GM19395 (cell line): ENCODE data around the gene UCHL3.
"Not testable (repeated sequence)": the region's sequence is repeated elsewhere in the genome, so short reads cannot be mapped to it uniquely, and the experiment has no call there.

Experiments
- ATAC-seq: cut with Tn5 transposase; IDR thresholded peaks from one replicate; pipeline ENCODE4 v1.9.1; 2021; ENCODE audit warnings: mild to moderate bottlenecking, moderate library complexity; ENCODE audit not compliant: unreplicated experiment

The UCHL3 gene

DNA sequence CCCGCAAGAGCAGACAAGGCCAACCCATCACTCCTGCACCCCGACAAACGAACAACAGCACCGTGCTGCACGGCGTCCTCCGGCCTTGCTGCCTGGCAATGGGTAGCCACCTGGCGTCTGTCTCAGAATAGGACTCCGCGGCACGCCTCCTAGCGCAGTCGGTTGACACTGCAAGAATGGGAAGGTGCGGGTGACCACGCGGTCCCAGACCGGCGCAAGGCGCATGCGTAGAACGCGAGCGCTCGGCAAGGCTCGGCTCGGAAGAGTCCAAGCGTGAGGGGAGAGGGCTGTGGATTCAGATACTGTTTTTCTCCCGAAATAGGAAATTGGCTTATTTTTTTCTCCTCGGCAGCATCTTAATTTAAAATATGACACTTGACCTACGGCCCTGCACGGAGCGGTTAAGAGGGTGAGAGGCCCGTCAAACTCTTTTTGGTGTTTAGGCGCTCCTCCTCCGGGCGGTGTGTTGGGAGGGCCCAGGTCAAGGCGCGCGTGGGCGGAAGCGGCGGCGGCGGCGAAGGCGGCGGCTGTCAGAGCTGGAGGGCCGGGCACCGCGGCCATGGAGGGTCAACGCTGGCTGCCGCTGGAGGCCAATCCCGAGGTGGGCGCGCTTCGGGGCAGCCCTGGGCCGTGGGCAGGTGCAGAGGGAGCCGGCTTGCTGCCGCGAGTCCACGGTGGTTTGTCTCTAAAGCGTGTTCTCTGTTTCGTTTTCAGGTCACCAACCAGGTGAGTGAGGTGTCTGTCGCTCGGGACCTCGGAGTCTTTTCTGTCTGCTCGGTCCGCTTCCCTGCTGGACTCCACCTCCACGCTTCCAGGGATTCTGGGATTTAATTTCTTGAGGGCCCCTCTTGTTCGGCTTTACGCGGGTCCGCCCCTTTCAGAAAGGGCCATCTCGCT lies at the start of gene UCHL3:
UCHL3 (plus strand) TSS at position 530 of the 897 bp plus-strand sequence; CDS start at position 560, 30 bp downstream.
- peak; percentile 96 for ATAC-seq

DNA sequence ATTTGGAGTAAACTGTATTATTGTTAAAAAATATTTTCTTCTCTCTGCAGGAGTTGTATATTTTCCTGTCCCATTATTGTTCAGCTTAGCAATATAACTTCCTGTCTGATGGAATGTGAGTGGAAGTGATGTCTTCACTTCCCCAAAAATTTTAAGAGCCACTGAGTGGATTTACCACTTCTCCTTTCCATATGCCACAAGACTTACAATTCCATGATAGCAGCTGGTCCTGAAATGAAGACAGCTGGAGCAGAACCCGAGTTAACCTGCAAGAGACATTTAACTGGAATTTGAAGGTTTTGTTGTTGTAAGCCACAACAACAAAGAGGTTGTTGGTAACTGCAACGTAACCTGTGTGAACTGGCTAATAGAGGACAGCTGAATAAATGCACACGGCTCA lies 44.3 kb upstream of the UCHL3 start:
- peak; percentile 9 for ATAC-seq

DNA sequence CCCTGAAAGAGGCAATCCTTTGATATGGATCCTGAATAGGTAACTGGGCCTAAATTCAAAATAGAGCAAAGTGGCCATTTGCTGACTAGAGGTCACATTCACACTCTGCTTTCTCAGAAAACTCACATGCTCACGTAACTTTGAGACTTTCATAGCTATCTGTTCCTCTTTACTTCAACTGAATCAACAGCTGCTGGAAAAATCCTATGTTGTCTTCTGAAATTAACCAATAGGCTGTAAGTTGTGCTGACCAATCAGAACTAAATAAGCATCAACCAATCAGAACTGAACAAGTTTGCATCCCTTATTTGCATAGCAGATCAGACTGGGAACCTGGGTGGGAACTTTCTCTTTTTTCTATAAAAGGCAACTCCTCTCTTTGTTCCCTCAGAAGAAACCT lies 43.6 kb upstream of the UCHL3 start:
- no peak for ATAC-seq

DNA sequence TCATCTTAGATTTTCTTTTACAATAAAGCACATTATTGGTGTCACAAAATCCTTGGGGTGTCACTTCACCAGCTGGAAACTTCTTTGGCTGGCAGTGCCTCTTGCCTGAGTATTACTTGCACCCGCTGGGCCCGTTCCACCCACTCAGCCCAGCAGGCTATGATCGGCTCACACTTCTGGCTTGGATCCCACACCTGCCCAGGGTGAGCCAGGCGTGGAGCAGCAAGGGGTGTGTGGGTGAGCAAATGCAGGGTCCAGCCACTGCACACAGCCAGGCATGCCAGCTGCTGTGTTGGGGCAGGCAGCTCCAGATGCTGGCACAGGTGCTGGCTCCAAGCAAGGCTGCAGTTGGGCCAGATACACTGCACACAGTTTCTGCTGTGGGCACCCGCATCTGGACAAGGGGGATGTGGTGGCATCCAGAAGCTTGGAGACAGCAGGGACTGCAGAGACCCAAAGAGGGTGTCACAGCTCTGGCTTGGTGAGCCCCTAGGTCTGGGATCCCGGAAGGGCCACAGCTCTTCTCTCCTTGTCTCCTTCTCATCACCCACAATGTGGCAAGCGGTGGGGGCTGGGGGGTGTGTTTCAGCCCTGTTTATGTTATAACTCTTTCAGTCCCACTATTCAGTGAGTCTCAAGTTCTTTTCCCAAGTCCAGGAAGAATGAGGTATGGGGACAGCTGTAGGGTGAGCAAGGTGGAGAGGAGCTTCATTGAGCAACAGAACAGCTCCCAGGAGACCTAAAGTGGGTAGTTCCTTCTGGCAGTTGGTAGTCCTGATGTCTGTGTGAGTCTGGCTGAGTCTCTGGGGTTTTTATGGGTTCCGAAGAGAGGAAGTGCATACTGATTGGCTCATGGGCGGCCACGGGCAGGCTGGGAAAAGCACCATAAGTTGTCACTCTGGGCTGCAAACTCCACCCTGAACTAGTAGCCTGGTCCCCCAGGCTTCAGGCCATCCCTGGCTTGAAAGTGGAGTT lies 42.3 kb upstream of the UCHL3 start:
- no peak for ATAC-seq

DNA sequence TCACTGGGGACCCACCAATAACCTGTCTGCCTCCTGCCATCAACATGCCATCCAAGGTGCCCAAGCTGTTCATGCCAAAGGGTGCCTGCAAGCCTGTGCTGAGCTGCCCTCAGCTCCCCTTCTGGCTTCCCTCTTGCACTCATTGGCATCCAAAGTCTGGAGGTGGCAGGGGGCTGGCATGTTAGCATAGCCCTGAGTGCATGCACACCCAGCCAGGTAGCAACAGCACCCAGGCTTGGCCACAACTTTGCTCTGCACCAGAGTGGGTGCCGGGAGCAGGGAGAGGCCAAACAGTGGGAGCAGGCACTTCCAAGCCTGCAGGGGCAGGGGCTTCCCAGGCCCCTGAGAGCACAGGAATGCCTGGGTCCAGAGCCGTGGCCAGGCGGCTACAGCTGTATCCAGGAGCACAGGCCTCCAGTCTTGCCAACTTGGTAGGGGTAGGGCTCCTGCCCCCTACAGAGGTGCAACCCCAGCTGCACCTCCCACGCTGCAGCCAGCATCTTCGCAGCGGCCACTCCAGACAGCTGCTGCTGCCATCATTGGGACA lies 41.5 kb upstream of the UCHL3 start:
- ATAC-seq: no peak

DNA sequence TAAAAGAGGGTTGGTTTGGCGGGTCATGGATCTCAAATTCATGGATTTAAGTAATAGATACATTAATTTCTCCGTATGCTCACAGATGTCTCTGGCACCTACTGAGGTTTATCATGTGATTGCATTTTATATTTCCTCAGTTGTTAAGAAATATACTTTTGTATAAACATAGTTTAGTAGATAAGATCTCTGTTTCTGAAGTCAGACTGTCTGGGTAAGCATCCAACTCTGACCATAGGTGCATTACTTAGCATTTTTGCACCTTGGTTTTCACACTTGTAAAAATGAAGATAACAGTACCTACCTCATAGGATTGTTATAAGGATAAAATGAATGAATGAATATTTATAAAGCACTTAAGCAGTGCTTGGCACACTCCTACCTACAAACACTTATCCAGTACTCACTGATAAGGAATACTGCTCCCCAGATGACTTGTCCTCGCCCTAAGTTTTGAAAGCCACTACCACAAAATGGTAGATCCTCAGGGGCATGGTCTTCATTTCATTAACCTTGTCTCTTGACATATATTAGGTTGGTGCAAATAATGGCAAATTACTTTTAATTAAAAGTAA lies 38.5 kb upstream of the UCHL3 start:
- ATAC-seq: no peak

DNA sequence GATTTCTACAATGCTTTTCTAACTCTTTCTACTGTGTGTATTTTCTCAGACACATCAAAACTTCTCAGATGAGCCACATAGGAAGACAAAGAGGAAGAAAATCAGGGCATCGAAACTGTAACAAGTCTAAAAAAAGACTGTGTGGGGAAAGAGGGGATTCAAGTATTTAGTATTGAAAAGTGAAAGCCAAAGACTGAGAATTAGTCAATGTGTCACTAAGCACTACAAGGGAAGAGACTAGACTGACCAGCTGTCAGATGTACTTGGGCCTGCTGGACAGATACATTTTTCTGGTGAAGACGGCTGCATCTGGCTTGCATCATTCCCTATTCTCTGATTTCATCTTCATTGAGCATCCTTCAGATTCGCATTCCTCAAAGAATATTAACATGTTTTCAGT lies 37.3 kb upstream of the UCHL3 start:
- peak; percentile 94 for ATAC-seq

DNA sequence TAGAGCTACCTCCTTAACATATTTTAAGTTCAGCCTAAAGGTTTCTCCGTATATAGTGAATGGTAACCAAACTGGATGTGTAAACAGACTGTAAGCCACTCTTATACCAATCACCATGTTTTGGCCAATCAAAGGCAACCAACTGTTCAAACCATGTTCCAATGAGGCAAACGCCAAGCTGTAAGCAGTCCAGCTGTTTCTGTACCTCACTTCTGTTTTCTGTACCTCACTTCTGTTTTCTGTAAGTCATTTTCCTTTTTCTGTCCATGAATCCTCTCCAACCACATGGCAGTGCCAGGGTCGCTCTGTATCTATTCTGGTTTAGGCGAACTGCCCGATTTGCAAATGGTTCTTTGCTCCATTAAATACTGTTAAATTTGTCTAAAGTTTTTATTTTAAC lies 36.3 kb upstream of the UCHL3 start:
- ATAC-seq: no peak

DNA sequence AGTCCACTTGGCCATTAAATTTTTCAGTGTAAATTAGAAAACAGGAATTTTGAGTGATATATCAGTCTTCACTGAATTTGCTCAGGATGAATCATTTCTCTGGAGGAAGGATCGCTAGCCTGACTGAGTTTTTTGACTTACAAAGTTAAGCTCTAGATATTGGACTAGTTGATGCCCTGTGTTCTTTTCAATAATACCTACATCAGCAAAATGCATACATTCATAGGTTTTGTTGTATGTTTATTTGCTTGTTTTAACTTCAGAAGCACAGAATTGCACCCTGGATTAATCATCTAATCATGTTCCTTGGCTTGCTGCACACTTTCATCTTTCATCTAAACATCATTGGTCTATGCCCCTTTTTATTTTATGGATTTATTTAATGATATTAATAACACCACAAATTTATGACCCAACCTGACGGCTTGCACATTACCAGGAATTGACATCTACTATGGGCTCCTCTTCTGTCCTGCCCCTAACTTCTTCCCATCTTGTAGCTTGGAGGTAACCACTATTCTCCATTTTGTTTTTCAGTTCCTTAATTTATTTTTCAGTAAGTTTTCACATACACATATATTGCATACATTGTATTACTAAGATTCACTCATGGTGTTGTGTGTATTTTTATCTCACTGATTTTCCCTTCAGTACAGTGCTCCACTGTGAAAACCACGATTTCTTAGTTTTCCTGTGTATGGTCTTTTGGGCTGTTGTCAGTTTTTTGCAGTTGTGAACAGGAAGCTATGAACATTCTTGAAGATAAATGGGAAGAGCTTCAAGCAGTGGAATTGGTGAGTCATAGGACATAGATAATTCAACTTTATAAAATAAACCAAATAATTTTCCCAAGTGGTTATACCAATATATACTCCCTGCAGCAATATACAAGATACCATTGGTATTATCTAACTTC lies 35.3 kb upstream of the UCHL3 start:
- no peak for ATAC-seq

DNA sequence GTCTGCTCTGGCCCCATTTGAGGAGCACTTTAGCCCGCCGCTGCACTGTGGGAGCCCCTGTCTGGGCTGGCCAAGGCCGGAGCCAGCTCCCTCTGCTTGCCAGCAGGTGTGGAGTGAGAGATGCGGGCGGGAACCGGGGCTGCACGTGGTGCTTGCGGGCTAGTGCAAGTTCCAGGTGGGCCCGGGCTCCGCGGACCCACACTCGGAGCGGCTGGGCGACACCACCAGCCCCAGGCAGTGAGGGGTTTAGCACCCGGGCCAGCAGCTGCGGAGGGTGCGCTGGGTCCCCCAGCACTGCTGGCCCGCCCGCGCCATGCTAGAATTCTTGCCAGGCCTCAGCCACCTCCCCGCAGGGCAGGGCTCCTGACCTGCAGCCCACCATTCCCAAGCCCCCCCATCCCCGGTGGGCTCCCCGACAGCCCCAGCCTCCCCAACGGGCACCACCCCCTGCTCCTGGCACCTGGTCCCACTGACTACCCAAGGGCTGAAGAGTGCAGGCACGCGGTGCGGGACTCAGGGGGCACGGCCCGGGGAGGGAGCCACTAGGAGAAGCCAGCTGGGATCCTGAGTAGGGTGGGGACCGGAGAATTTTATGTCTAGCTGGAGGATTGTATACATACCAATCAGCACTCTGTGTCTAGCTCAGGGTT lies 31.0 kb upstream of the UCHL3 start:
- no peak for ATAC-seq

DNA sequence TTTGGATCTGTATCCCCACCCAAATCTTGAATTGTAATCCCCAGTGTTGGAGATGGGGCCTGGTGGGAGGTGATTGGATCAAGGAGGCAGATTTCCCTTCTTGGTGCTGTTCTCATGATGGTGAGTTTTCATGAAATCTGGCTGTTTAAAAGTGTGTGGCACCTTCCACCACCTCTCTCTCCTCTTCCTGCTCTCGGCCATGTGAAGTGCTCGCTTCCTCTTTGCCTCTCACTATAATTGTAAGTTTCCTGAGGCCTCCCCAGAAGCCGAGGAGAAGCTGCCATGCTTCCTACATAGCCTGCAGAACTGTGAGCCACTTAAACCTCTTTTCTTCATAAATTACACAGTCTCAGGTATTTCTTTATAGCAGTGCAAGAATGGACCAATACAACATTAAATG lies 27.6 kb upstream of the UCHL3 start:
- no peak for ATAC-seq

DNA sequence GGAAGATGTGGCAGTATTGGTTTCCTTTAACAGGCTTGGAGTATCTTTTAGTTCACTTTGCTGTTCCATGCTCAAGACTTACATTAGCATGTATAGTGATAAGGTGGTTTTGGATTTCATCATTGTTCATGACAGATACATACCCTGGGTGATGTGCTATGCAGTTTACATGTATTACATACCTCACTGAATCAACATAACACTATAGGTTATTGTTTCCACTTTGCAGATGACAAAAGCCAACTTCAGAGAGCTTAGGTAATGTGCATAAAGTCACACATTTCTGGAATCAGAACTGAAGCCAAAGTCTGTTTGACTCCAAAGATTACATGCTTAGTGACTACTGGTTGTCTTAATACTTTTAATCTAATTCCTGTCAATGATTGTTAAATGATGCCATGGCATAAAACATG lies 19.0 kb upstream of the UCHL3 start:
- ATAC-seq: no peak

DNA sequence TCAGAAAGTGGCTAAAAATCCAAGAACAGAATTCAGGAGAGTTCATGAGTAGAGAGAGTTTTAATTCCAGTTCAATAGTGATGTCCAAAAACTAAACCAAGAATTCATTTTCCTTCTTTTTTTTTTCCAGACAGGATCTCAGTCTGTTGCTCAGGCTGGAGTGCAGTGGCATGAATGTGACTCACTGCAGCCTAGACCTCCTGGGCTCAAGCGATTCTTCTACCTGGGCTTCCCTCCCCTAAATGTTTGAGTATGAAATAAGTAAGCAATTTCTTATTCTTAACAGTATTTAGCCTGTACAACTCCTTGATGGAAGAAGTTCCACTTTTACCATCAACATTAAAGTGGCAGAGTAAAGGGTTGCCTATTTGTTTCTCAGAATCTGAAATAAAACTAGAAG lies 15.7 kb upstream of the UCHL3 start:
- ATAC-seq: no peak

DNA sequence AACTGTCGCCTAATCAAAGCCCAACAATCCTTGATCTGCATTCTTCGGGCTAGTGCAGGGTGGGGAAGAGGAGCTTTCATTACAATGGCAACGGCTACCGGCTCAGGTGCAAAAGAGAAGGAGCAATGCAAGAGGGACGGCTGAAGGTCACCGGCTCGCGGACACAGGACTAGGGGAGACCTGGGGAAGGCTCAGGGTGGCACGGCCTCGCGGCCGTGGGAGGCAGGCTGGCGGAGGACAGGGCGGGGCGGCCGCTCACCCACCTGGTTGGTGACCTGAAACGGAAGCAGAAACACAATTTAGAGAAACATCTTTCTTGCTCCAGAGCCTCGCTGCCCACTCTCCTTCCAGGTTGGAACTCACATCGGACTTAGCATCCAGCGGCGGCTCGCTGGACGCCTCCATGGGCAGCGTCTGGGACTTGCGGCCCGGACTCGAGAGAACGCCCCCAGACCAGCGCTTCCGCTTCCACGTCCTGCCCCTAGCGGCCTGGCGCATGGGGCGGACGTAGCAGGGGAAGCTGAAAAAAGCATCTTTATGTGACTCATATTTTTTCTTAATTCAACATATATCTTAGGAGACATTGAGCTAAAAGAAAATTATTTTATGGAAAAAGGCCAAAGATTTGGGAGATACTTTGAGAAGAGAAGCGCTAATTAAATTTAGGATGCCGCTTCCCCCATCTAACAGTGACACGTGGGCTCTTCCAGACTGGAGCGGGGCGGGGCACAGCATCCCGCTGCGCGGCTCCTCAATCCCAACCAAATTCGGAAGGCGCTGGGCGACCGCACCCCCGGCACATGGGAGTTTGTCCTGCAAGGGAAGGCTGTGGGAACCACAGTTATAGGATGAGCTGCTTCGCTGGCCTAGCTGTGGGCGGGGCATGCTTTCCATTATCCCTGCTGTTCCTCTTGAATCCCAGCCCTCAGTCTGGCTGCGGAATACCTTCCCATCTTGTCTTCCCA lies 11.9 kb upstream of the UCHL3 start, which contains the start of gene COMMD6:
COMMD6 (minus strand) TSS at position 441 of the 965 bp plus-strand sequence; CDS start at position 405, 36 bp downstream.
- peak; percentile 98 for ATAC-seq

DNA sequence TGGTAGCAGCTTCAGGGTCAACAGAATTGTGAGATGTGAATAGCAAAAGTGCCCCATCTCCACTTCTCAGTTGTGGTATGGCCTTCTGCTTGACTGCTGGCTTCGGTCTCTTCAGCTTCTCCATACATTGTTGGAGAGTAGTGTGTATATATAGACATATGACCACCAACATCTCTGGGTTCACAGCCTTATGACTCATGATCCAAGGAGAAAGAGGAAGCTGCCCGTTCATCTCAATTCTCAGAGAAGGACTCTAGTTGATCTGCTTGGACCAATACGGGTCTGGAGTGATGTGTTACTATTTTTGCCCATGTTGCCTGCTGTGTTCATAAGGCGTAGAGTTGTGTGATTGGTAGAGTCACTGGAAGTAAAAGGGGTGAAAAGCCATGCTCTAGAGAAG lies 8.3 kb upstream of the UCHL3 start:
- no peak for ATAC-seq

DNA sequence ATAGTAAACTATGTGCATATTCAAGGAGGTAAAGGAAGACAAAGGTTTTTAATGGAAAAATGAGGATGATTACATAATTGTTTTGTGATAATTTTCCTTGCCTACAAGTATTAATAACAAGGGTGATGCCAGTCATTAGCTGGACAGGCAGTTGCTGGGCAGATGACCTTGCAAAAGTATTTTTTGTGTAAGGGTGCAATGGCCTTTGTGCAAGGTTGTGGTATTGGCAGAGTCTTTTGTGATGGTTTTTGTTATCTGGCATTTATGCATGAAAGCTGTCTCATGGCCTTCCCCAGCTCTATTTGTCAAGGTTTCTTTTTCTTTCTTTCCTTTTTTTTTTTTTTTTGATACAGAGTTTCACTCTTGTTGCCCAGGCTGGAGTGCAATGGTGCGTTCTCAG lies 7.6 kb upstream of the UCHL3 start:
- no peak for ATAC-seq

DNA sequence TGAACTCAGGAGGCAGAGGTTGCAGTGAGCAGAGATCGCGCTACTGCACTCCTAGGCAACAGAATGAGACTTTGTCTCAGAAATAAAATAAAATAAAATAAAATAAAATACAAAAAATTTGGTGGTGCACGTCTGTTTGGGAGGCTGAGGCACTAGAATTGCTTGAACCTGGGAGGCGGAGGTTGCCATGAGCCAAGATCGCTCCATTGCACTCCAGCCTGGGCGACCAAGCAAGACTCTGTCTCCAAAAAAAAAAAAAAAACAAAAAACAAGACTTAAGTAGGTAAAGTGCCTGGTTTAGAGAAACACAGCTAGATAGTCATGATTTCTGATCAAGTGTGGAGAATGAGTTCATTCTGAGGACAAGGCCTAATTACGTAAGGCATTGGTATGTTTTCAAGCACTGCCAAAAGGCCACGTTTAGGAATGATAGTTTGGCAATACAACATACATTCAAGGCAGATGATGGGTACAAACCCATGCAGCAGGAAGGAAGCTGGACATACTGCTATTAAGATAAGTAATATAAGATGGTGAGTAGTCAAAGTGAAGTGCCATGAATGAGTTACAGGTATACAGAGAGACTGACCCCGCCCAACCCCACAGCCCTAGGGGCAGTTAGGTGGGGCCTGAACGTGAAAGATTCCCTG lies 4.8 kb upstream of the UCHL3 start:
- no peak for ATAC-seq

DNA sequence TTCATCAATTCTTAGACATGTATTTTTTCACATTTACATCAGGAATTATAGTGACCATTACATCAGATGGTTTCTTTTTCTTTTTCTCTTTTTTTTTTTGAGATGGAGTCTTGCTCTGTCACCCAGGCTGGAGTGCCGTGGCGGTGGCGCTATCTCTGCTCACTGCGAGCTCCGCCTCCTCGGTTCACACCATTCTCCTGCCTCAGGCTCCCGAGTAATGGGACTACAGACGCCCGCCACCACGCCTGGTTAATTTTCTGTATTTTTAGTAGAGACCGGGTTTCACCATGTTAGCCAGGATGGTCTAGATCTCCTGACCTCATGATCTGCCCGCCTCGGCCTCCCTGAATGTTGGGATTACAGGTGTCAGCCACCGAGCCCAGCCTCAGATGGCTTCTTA lies 4.2 kb upstream of the UCHL3 start:
- not testable (repeated sequence) for ATAC-seq
